NCI-H748 (cell line): ENCODE data around the gene FAM234A.

ENCODE experiments used
- DNase-seq: peaks from one replicate; lab custom pipeline; 2025; ENCODE audit not compliant: unreplicated experiment; lab: John Stamatoyannopoulos, UW

FAM234A gene

GRCh38 chr16:296276-296675 lies 61.7 kb downstream of the FAM234A start:
- DNase-seq, result no peak

GRCh38 chr16:296806-297510 lies 62.3 kb downstream of the FAM234A start:
- DNase-seq, result no peak

GRCh38 chr16:297832-298231 lies 63.2 kb downstream of the FAM234A start:
- DNase-seq, result no peak

GRCh38 chr16:301235-301634 lies 66.6 kb downstream of the FAM234A start:
- DNase-seq, result no peak

GRCh38 chr16:301950-302349 lies 67.3 kb downstream of the FAM234A start:
- DNase-seq, result no peak

GRCh38 chr16:303760-304505 lies 69.3 kb downstream of the FAM234A start:
- no peak for DNase-seq

GRCh38 chr16:305916-306626 lies 71.5 kb downstream of the FAM234A start:
- no peak for DNase-seq

GRCh38 chr16:306911-307370 lies 72.3 kb downstream of the FAM234A start:
- DNase-seq, result peak; percentile 6

GRCh38 chr16:307691-308312 lies 73.2 kb downstream of the FAM234A start:
- DNase-seq, result no peak

- DNase-seq, result no peak
Observed at GRCh38 chr16:309476-309875, 74.9 kb downstream of the FAM234A start.

GRCh38 chr16:311725-312124 lies 77.1 kb downstream of the FAM234A start:
- no peak for DNase-seq

GRCh38 chr16:314351-314750 lies 79.7 kb downstream of the FAM234A start:
- DNase-seq, result no peak

GRCh38 chr16:314795-315299 lies 80.2 kb downstream of the FAM234A start:
- DNase-seq, result no peak
